Vagina (tissue), 2 donors: ENCODE results near the gene EPN2.

ENCODE experiments used
- POLR2A ChIP-seq, 2 donors: fragments of 450-650 bp; IDR thresholded peaks; one replicate each; pipeline ENCODE4 v1.6.1; 2017; ENCODE audit warnings: antibody characterized with exemption in 2 of 2, mild to moderate bottlenecking in 2 of 2, moderate library complexity in 2 of 2
- POLR2AphosphoS5 ChIP-seq, 2 donors: sonication (generic); formaldehyde crosslinking; IDR thresholded peaks; one replicate each; pipeline ENCODE4 v1.9.0; 2017; ENCODE audit warnings: antibody characterized with exemption in 2 of 2, mild to moderate bottlenecking in 2 of 2, low read depth in 1 of 2; ENCODE audit not compliant: insufficient read depth in 1 of 2
- TF ChIP-seq, protein P1 (sequence below), 3 experiments: fragments of 450-650 bp in 2 of 3; fragments of 200-600 bp in 1 of 3; sonication (generic) in 1 of 3; IDR thresholded peaks; one replicate each; pipeline ENCODE4 v1.5.1; 2017 to 2019; ENCODE audit warnings: antibody characterized with exemption in 3 of 3, mild to moderate bottlenecking in 2 of 3, moderate library complexity in 2 of 3

GRCh38 chr17:19374136-19374535 lies 137.0 kb downstream of the EPN2 start:
- TF ChIP-seq, protein P1, sequence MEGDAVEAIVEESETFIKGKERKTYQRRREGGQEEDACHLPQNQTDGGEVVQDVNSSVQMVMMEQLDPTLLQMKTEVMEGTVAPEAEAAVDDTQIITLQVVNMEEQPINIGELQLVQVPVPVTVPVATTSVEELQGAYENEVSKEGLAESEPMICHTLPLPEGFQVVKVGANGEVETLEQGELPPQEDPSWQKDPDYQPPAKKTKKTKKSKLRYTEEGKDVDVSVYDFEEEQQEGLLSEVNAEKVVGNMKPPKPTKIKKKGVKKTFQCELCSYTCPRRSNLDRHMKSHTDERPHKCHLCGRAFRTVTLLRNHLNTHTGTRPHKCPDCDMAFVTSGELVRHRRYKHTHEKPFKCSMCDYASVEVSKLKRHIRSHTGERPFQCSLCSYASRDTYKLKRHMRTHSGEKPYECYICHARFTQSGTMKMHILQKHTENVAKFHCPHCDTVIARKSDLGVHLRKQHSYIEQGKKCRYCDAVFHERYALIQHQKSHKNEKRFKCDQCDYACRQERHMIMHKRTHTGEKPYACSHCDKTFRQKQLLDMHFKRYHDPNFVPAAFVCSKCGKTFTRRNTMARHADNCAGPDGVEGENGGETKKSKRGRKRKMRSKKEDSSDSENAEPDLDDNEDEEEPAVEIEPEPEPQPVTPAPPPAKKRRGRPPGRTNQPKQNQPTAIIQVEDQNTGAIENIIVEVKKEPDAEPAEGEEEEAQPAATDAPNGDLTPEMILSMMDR (IDR thresholded peaks at IDR 0.05): no peak
- TF ChIP-seq POLR2AphosphoS5 (IDR thresholded peaks at IDR 0.05; ENCODE audit: insufficient read depth in 1 of 2, low read depth in 1 of 2): no peak
- no peak for TF ChIP-seq POLR2A (IDR thresholded peaks at IDR 0.05)
